EH (cell line): ENCODE results near the gene EPAS1.
A peak's percentile ranks its signal among the peaks of the same experiment; 100 is the strongest.

Experiments used
- DNase-seq: peaks from one replicate; pipeline ENCODE4 v3.0.0-alpha.2; 2015; ENCODE audit warnings: low read depth

The EPAS1 gene

GRCh38 chr2:46364797-46365457, 67.7 kb downstream of the EPAS1 start:
- peak; percentile 78 for DNase-seq

GRCh38 chr2:46365913-46366667, 68.9 kb downstream of the EPAS1 start:
- DNase-seq: peak; percentile 34

GRCh38 chr2:46366668-46367052, 69.5 kb downstream of the EPAS1 start:
- DNase-seq: no peak

GRCh38 chr2:46367286-46367685, 70.1 kb downstream of the EPAS1 start:
- no peak for DNase-seq

- no peak for DNase-seq
Measured at GRCh38 chr2:46368401-46368800, 71.2 kb downstream of the EPAS1 start.

- no peak for DNase-seq
Measured at GRCh38 chr2:46369783-46370182, 72.6 kb downstream of the EPAS1 start.

GRCh38 chr2:46371854-46372253, 74.6 kb downstream of the EPAS1 start:
- DNase-seq: no peak

GRCh38 chr2:46372475-46372874, 75.3 kb downstream of the EPAS1 start:
- DNase-seq: no peak

- no peak for DNase-seq
Measured at GRCh38 chr2:46373238-46373637, 76.0 kb downstream of the EPAS1 start.

GRCh38 chr2:46375566-46376125, 78.4 kb downstream of the EPAS1 start:
- no peak for DNase-seq

GRCh38 chr2:46376586-46376985, 79.4 kb downstream of the EPAS1 start:
- no peak for DNase-seq

- no peak for DNase-seq
Measured at GRCh38 chr2:46377101-46377581, 79.9 kb downstream of the EPAS1 start.

- DNase-seq: no peak
Measured at GRCh38 chr2:46377666-46378560, 80.7 kb downstream of the EPAS1 start.

- DNase-seq: no peak
Measured at GRCh38 chr2:46378616-46379015, 81.4 kb downstream of the EPAS1 start.

GRCh38 chr2:46379213-46380037, 82.2 kb downstream of the EPAS1 start:
- DNase-seq: no peak

- DNase-seq: no peak
Measured at GRCh38 chr2:46380038-46380940, 83.1 kb downstream of the EPAS1 start.

GRCh38 chr2:46381263-46381849, 84.1 kb downstream of the EPAS1 start:
- no peak for DNase-seq

- DNase-seq: no peak
Measured at GRCh38 chr2:46381871-46382270, 84.7 kb downstream of the EPAS1 start.

GRCh38 chr2:46382331-46383112, 85.3 kb downstream of the EPAS1 start:
- no peak for DNase-seq
